Mesenchymal stem cell (in vitro differentiated cells and primary cell): Measurements from ENCODE around the gene ILKAP. TPM values are rescaled to one million over a fixed set of nuclear protein-coding genes. Genes with fewer than 3 reads are reported as not detected.

Source experiments
- DNase-seq: peaks from one replicate; pipeline ENCODE4 v3.0.0-alpha.2; 2013
- H2AFZ ChIP-seq: one replicate; pipeline ENCODE4 v1.6.1; 2013; ENCODE audit warnings: low read depth, mild to moderate bottlenecking, control low read depth, inconsistent platforms, low read length, moderate library complexity
- H2AK5ac ChIP-seq: 2 replicates; pipeline ENCODE4 v1.6.1; 2013; ENCODE audit warnings: low read length, moderate library complexity, mild to moderate bottlenecking, inconsistent platforms; ENCODE audit not compliant: severe bottlenecking
- H2BK120ac ChIP-seq: one replicate; pipeline ENCODE4 v1.6.1; 2013; ENCODE audit warnings: low read depth, mild to moderate bottlenecking, inconsistent platforms, low read length, moderate library complexity
- H2BK12ac ChIP-seq, 2 experiments: one replicate each; pipeline ENCODE4 v1.6.1; 2013; ENCODE audit warnings: inconsistent platforms in 2 of 2, low read length in 2 of 2, mild to moderate bottlenecking in 2 of 2, moderate library complexity in 2 of 2, control low read depth in 1 of 2
- H2BK15ac ChIP-seq: one replicate; pipeline ENCODE4 v1.6.1; 2013; ENCODE audit warnings: mild to moderate bottlenecking, low read depth, inconsistent platforms; ENCODE audit not compliant: poor library complexity, severe bottlenecking
- H2BK5ac ChIP-seq: 2 replicates; pipeline ENCODE4 v1.6.1; 2013; ENCODE audit warnings: low read depth, mild to moderate bottlenecking, low read length, control low read depth, inconsistent platforms; ENCODE audit not compliant: poor library complexity, severe bottlenecking
- H3K14ac ChIP-seq, 2 experiments: one replicate each; pipeline ENCODE4 v1.6.1; 2013; ENCODE audit warnings: inconsistent platforms in 2 of 2, low read length in 2 of 2, control low read depth in 1 of 2, mild to moderate bottlenecking in 1 of 2, moderate library complexity in 1 of 2
- H3K18ac ChIP-seq, 2 experiments: one replicate each; pipeline ENCODE4 v1.6.1; 2013; ENCODE audit warnings: inconsistent platforms in 2 of 2, low read length in 2 of 2, control low read depth in 1 of 2, low read depth in 1 of 2, mild to moderate bottlenecking in 1 of 2
- H3K23ac ChIP-seq, 2 experiments: one replicate each; pipeline ENCODE4 v1.6.1; 2013; ENCODE audit warnings: inconsistent platforms in 2 of 2, low read length in 2 of 2, mild to moderate bottlenecking in 2 of 2, moderate library complexity in 2 of 2, control low read depth in 1 of 2
- H3K27ac ChIP-seq: 2 replicates; pipeline ENCODE4 v1.5.1; 2013; ENCODE audit warnings: mild to moderate bottlenecking, moderate library complexity, low read length, control low read depth, inconsistent platforms; ENCODE audit not compliant: poor library complexity, severe bottlenecking
- H3K27me3 ChIP-seq, 2 experiments: 2 replicates each; pipeline versions ENCODE4 v1.6.1 to v1.7.0; 2013; ENCODE audit warnings: low read length in 2 of 2, mild to moderate bottlenecking in 2 of 2, moderate library complexity in 2 of 2, control low read depth in 1 of 2, inconsistent platforms in 1 of 2; ENCODE audit not compliant: control insufficient read depth in 1 of 2, insufficient read depth in 1 of 2
- H3K36me3 ChIP-seq, 2 experiments: 2 replicates each; pipeline versions ENCODE4 v1.6.1 to v1.7.0; 2013; ENCODE audit warnings: low read length in 2 of 2, control low read depth in 1 of 2, inconsistent platforms in 1 of 2, low read depth in 1 of 2, mild to moderate bottlenecking in 1 of 2; ENCODE audit not compliant: insufficient read depth in 2 of 2, control insufficient read depth in 1 of 2
- H3K4ac ChIP-seq, 2 experiments: one replicate each; pipeline ENCODE4 v1.6.1; 2013; ENCODE audit warnings: inconsistent platforms in 2 of 2, low read length in 2 of 2, mild to moderate bottlenecking in 2 of 2, moderate library complexity in 2 of 2, control low read depth in 1 of 2, low read depth in 1 of 2
- H3K4me1 ChIP-seq: 2 replicates; pipeline ENCODE4 v1.6.1; 2013; ENCODE audit warnings: low read depth, low read length, control low read depth; ENCODE audit not compliant: control insufficient read depth, insufficient read depth
- H3K4me2 ChIP-seq: 2 replicates; pipeline ENCODE4 v1.6.1; 2013; ENCODE audit warnings: low read length, mild to moderate bottlenecking, inconsistent platforms; ENCODE audit not compliant: poor library complexity, severe bottlenecking
- H3K4me3 ChIP-seq, 2 experiments: 2 replicates each; pipeline versions ENCODE4 v1.5.1 to v1.7.0; 2013; ENCODE audit warnings: low read length in 2 of 2, mild to moderate bottlenecking in 2 of 2, control low read depth in 1 of 2, low read depth in 1 of 2; ENCODE audit not compliant: insufficient read depth in 1 of 2
- H3K79me1 ChIP-seq: replicated peaks from 2 replicates; pipeline ENCODE4 v1.6.1; 2013; ENCODE audit warnings: mild to moderate bottlenecking, control low read depth, low read length, inconsistent platforms; ENCODE audit not compliant: poor library complexity, severe bottlenecking
- H3K9ac ChIP-seq: 2 replicates; pipeline ENCODE4 v1.7.0; 2013; ENCODE audit warnings: mild to moderate bottlenecking, low read length, moderate library complexity
- H3K9me3 ChIP-seq: 2 replicates; pipeline ENCODE4 v1.7.0; 2013; ENCODE audit warnings: mild to moderate bottlenecking, low read length; ENCODE audit not compliant: control insufficient read depth
- H4K8ac ChIP-seq: one replicate; pipeline ENCODE4 v1.6.1; 2013; ENCODE audit warnings: inconsistent platforms, mild to moderate bottlenecking, low read length, moderate library complexity
- H4K91ac ChIP-seq: one replicate; pipeline ENCODE4 v1.6.1; 2013; ENCODE audit warnings: mild to moderate bottlenecking, low read length, inconsistent platforms
- WGBS: methylation state at CpG from one replicate; pipeline ENCODE4 v1.1.7; 2013; ENCODE audit warnings: mixed read lengths; 5-methylcytosine and 5-hydroxymethylcytosine counted together
- polyA plus RNA-seq, 2 experiments: library from polyadenylated mRNA; stranded (reverse); fragments of 200-250 nt; gene quantifications; one replicate each; pipeline ENCODE4 v1.2.3, GENCODE V29; 2013

The ILKAP gene, protein sequence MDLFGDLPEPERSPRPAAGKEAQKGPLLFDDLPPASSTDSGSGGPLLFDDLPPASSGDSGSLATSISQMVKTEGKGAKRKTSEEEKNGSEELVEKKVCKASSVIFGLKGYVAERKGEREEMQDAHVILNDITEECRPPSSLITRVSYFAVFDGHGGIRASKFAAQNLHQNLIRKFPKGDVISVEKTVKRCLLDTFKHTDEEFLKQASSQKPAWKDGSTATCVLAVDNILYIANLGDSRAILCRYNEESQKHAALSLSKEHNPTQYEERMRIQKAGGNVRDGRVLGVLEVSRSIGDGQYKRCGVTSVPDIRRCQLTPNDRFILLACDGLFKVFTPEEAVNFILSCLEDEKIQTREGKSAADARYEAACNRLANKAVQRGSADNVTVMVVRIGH
- 19.8 TPM for polyA plus RNA-seq (2013, experiment 1 of 2)
- polyA plus RNA-seq (2013, experiment 2 of 2), result 20.1 TPM

DNA sequence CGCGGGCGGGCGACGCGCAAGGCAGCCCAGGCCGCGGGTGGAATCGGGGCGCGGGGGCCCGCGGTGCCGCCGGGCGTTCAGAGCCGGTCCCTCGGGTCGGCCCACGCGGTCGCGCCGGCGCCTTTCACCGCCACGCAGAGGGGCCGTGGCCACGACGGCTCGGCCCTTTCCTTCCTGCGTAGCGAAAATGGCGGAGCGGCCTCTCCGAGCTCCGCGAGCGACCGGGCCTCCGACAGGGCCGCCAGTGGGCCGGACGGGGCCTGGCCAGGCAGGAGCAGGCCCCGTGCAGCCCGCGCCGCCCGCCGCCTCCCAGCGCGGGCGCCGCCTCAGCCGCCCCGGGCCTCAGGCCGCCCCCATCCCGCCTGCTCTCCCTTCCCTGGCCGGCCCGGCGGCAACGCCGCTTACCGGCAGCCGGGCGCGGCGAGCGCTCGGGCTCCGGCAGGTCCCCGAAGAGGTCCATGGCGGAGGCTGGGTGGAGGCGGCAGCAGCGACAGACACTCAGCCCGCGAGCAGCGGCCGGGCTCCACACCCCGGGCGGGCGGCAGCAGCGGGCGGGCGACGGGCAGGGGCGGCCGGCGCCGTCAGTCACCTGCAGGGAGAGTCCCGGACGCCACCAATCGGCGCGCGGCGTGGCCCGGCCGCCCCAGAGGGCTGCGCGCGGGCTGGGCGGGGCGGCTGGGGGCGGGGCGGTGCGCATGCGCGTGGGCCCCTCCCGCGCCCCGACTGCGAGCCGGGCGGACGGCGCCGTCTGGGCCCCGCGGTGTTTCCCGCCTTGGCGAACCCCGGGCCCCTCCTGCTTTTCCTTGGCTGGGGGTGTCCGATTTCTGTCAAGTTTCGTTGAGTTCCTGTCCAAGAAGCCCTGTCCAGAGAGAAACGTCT lies at the start of gene ILKAP:
Gene ILKAP (minus strand): TSS at position 602 of the 879 bp plus-strand sequence. CDS start 142 bp downstream, at position 460.
- Histone ChIP-seq H3K79me1 (peaks cover 4% of the 10 kb centered on the region), H3K14ac (peak within 1 kb of the TSS in 1 of 2 experiments; percentile 18), H3K27ac (no peak within 1 kb of the TSS), H3K4me3 (peak within 1 kb of the TSS; percentile 83 to 93), H2BK120ac (peak within 1 kb of the TSS; percentile 50), H2BK15ac (peak within 1 kb of the TSS; percentile 29), H3K18ac (peak within 1 kb of the TSS; percentile 86 to 95), H4K91ac (peak within 1 kb of the TSS; percentile 87), H3K4ac (peak within 1 kb of the TSS; percentile 87 to 93), H3K36me3 (peaks cover 3 to 6% of the 10 kb centered on the region in 2 experiments), H3K23ac (peak within 1 kb of the TSS; percentile 86 to 99), H3K9me3 (no peaks in the 10 kb centered on the region), H2AFZ (peak within 1 kb of the TSS; percentile 95), H3K9ac (peak within 1 kb of the TSS; percentile 96), H2BK5ac (peak within 1 kb of the TSS; percentile 83), H3K4me1 (peaks cover 15% of the 10 kb centered on the region), H3K4me2 (peak within 1 kb of the TSS; percentile 91), H3K27me3 (peaks cover 6 to 7% of the 10 kb centered on the region in 2 experiments), H2BK12ac (no peak within 1 kb of the TSS), H4K8ac (peak within 1 kb of the TSS; percentile 98), H2AK5ac (peak within 1 kb of the TSS; percentile 13)
- WGBS, result under 1% methylated on average over 84 of the region's 126 CpGs
- DNase-seq, result peak; percentile 79

- H3K27ac ChIP-seq, result no peak overlapping the region
- no peak overlapping the region for H2AK5ac ChIP-seq
- peak overlapping the region in 1 of 2 experiments; percentile 49 for H3K14ac ChIP-seq
- H3K4me3 ChIP-seq, result no peak overlapping the region
- 96% methylated on average over 35 of the region's 35 CpGs for WGBS
- no peak overlapping the region for H3K4me2 ChIP-seq
- H2BK12ac ChIP-seq, result no peak overlapping the region
- no peaks in the 10 kb centered on the region for H3K79me1 ChIP-seq
- H3K4ac ChIP-seq, result no peak overlapping the region
- H3K23ac ChIP-seq, result no peak overlapping the region
- H4K8ac ChIP-seq, result no peak overlapping the region
- no peak for DNase-seq
- peaks cover 13% of the 10 kb centered on the region for H3K4me1 ChIP-seq
- no peaks in the 10 kb centered on the region for H3K27me3 ChIP-seq
- H4K91ac ChIP-seq, result peak overlapping the region; percentile 25
- H2BK120ac ChIP-seq, result no peak overlapping the region
- peaks cover 57 to 77% of the 10 kb centered on the region in 2 experiments for H3K36me3 ChIP-seq
- no peak overlapping the region for H2BK15ac ChIP-seq
- no peaks in the 10 kb centered on the region for H3K9me3 ChIP-seq
- H3K9ac ChIP-seq, result no peak overlapping the region
- no peak overlapping the region for H3K18ac ChIP-seq
- no peak overlapping the region for H2AFZ ChIP-seq
- no peak overlapping the region for H2BK5ac ChIP-seq
These were observed 49.5 kb upstream of the ILKAP start for GRCh38 chr2:238252766-238253630.

DNA sequence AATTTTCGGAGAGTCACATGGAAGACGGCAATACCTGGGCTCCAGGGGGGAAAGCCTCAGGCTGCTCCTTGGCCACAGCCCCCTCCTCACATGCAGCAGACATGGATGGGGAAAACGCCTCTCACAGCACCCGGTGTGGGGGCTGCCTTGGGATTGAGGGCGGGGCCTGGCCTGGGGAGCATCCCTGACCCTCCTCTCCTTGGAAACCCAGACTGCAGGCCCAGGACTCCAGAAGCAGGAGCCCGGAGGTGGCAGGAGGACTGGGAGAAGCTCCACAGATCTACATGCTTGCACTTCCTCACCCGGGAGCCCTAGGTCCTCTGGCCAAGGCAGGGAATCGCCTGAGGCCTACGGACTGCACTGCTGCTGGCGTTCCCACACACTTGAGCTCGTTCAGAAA lies 48.5 kb upstream of the ILKAP start:
- H2BK5ac ChIP-seq, result no peak overlapping the region
- no peak overlapping the region for H3K14ac ChIP-seq
- H2AK5ac ChIP-seq, result no peak overlapping the region
- no peak overlapping the region for H3K27ac ChIP-seq
- no peaks in the 10 kb centered on the region for H3K27me3 ChIP-seq
- H3K23ac ChIP-seq, result no peak overlapping the region
- no peak overlapping the region for H2BK15ac ChIP-seq
- no peaks in the 10 kb centered on the region for H3K79me1 ChIP-seq
- H4K91ac ChIP-seq, result no peak overlapping the region
- H4K8ac ChIP-seq, result no peak overlapping the region
- H2AFZ ChIP-seq, result no peak overlapping the region
- no peak overlapping the region for H2BK120ac ChIP-seq
- no peak overlapping the region for H3K4ac ChIP-seq
- peaks cover 54 to 77% of the 10 kb centered on the region in 2 experiments for H3K36me3 ChIP-seq
- WGBS, result 93% methylated on average over 11 of the region's 11 CpGs
- no peak overlapping the region for H3K4me3 ChIP-seq
- no peak overlapping the region for H3K9ac ChIP-seq
- no peak overlapping the region for H2BK12ac ChIP-seq
- peaks cover 10% of the 10 kb centered on the region for H3K4me1 ChIP-seq
- DNase-seq, result no peak
- no peaks in the 10 kb centered on the region for H3K9me3 ChIP-seq
- H3K4me2 ChIP-seq, result no peak overlapping the region
- no peak overlapping the region for H3K18ac ChIP-seq
